IPS-18c (cell line): ENCODE results near the gene RHBDF1.

Experiments used
- H3K4me3 ChIP-seq: 2 replicates; pipeline ENCODE4 v1.7.0; 2013; ENCODE audit warnings: low read depth, mild to moderate bottlenecking, low read length, moderate library complexity; ENCODE audit not compliant: insufficient read depth
- H3K9me3 ChIP-seq: one replicate; pipeline ENCODE4 v1.6.1; 2013; ENCODE audit warnings: mild to moderate bottlenecking, low read length, moderate library complexity; ENCODE audit not compliant: control insufficient read depth, insufficient read depth

Gene RHBDF1

GRCh38 chr16:65745-66144, 6.7 kb downstream of the RHBDF1 start:
- H3K4me3 ChIP-seq, result no peak overlapping the region
- no peaks in the 10 kb centered on the region for H3K9me3 ChIP-seq

- Histone ChIP-seq H3K9me3 (no peaks in the 10 kb centered on the region), H3K4me3 (no peak overlapping the region)
Observed at GRCh38 chr16:64914-65255, 7.5 kb downstream of the RHBDF1 start.

DNA sequence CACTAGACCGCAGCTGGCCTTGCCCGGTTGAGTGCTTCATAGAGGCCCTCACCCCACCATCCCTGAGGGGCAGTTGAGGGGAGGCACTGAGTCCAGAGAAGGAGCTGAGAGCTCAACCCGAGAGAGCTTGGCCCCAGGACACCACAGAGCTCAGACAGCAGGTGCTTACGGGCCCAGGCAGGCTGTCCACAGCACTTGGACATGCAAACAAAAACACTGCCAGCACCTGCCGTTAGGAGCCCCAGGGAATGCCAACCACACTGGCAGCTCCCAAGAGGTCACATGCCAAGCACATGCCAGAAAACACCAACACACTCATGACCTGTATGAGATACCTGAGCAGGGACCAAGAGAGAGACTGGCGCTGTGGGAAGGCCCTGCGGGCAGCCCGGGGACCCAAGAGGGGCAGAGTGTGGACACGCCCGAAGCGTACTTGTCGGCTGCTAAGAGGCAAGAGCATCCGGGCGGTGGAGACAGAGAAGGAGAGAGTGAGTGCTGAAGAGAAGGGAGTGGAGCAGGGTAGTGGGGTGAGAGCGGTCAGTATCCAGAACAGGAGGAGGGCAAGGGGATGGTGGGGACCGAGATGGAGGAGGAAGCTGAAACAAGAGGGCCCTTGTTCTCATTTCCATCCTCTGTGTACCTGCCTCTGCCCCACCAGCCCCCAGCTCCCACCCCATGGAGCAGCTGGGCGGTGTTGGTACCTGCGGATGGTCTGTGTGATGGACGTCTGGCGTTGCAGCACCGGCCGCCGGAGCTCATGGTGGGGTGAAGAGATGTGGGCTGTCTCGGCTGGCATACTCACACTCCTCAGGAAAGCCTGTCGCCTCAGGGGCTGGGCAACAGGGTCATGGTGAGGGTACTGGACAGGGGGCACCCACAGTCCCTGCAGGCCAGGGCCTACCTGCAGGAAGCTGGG, 8.2 kb downstream of the RHBDF1 start:
- Histone ChIP-seq H3K4me3 (no peak overlapping the region), H3K9me3 (no peaks in the 10 kb centered on the region)

DNA sequence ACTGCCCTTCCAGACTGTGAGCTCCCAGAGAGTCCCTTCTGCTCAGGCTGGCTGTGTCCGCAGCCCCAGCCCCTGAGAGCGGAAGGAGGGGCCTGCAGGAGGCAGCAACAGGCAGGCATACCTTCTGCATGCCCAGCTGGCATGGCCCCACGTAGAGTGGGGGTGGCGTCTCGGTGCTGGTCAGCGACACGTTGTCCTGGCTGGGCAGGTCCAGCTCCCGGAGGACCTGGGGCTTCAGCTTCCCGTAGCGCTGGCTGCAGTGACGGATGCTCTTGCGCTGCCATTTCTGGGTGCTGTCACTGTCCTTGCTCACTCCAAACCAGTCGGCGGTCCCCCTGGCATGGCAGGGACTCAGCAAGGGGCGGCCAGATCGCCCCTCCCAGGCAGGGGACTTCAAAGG, 9.0 kb downstream of the RHBDF1 start:
- H3K9me3 ChIP-seq, result no peaks in the 10 kb centered on the region

DNA sequence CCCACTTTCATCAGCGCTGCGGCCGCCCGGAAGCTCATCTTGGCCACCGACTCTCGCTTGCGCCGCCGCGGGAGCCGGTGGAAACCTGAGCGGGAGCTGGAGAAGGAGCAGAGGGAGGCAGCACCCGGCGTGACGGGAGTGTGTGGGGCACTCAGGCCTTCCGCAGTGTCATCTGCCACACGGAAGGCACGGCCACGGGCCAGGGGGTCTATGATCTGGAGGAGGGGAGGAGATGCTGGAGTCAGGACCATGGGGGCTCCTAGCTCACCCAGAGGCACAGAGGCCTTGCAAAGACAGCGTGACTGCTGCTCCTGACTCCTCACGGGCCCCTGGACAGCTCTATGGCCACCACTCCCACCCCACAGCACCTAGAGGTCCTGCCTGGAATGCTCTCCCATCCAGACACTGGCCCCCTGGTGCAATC, 9.5 kb downstream of the RHBDF1 start:
- Histone ChIP-seq H3K4me3 (no peak overlapping the region), H3K9me3 (no peaks in the 10 kb centered on the region)

More for the DNA sequence above, 9.0 kb downstream of the RHBDF1 start:
- H3K4me3 ChIP-seq, result no peak overlapping the region

- H3K9me3 ChIP-seq, result no peaks in the 10 kb centered on the region
- no peak overlapping the region for H3K4me3 ChIP-seq
Observed at GRCh38 chr16:62283-62967, 10.0 kb downstream of the RHBDF1 start.

DNA sequence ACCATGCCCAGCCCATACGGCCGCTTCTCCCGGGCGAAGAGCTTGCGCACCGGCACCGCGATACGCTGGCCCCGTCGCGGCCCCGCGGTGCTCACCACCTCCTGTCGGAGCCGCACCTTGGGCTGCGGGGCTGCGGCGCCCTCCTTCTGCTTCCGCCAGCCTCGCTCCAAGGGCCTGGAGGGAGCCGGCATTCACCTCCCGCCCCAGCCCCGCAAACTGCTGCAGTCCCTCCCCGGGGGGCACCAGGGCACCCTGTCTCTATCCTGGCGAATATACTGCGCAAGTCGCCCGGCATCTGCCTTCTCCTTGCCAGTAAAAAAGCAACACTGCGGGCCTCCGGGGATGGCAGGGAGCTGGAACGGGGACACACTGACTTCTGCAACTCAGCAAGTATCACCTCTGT, 10.6 kb downstream of the RHBDF1 start:
- no peaks in the 10 kb centered on the region for H3K9me3 ChIP-seq
- no peak overlapping the region for H3K4me3 ChIP-seq

DNA sequence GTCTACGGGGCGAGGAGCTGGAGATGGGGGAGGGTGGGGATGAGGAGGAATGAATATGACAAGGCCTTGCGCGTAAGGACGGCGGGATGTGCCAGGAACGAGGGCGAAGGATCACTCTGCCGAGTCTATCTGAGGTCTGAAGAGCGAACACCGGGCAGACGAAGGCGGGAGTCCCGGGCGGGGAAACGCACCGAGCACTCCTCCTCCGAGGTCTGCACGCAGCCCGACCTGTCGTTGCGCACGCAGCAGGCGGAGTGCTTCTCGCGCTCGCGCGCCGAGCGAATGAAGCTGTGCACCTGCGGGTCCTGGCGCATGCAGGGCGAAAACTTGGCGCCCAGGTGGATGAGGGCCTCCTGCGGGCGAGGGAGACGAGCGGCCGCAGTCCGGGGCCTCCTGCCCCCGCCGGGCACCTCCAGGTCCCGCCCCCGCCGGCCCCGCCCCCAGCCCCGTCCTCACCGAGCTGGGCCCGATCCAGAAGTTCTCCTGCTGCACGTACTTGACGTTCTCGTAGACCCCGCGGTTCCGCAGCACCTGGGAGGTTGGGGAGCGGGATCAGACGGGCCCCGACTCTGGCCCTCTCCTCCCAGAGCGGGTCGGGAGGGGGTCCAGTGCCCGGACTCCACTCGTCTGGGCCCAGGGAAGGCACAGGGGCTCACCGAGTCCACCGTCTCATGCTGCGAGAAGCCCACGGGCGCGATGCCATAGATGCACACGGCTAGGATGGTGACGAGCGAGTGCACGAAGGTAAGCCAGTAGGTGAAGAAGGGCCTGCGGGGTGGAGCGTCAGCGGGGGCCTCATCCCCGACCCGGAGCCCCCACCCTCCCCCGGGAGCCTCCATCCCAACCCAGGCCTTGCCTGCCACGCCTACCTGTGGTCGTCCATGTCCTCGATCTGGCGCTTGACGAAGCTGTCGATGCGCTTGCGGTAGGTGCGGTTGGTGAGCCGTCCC, 11.2 kb downstream of the RHBDF1 start:
- Histone ChIP-seq H3K4me3 (no peak overlapping the region), H3K9me3 (no peaks in the 10 kb centered on the region)

DNA sequence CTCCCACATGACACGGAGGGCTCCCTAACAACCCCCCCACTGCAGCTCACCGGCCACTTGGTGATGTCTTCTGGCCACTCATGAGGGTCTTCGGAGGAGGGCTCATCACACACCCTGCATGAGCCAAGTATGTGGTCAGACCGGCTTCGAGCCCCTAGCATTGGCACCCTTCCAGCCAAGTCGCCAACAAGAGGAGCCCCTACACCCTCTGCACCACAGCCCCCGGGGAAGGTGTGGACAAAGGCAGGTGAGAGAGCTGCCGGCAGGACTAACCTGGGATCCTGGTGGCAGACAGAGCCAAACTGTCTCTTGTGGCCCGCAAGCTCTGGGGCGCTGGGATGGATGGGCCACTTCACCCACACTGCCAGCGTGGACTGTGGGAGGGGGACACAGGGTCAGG, 12.3 kb downstream of the RHBDF1 start:
- H3K4me3 ChIP-seq, result no peak overlapping the region
- no peaks in the 10 kb centered on the region for H3K9me3 ChIP-seq

DNA sequence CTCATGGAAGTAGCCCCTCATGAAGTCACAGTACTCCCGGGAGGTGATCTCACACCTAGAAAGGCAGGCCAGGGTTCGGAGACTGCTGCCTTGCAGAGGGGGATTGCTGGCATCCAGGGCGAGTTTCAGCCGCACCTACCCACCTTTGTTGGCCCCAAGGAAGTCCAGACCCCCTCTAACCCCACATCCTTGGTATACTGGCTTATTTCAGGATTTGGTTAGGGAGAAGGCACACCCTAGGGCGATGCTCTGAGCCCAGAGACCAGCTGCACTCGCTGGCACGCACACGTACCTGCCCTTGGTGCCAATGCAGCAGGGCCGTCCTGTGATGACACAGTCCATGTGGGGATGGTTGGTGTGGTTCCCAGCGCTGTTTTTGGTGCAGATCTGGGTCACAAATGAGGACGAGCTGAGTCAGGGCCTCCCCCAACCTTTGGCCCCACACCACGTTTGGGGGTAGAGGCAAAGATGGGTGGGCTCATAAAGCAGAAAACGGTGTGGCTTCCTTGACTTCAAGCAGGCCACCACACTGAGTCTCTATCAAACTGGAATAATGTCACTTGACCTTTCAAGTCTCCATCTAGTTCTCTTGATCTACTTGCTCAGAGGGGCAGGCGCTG, 12.9 kb downstream of the RHBDF1 start:
- no peaks in the 10 kb centered on the region for H3K9me3 ChIP-seq
- H3K4me3 ChIP-seq, result no peak overlapping the region

DNA sequence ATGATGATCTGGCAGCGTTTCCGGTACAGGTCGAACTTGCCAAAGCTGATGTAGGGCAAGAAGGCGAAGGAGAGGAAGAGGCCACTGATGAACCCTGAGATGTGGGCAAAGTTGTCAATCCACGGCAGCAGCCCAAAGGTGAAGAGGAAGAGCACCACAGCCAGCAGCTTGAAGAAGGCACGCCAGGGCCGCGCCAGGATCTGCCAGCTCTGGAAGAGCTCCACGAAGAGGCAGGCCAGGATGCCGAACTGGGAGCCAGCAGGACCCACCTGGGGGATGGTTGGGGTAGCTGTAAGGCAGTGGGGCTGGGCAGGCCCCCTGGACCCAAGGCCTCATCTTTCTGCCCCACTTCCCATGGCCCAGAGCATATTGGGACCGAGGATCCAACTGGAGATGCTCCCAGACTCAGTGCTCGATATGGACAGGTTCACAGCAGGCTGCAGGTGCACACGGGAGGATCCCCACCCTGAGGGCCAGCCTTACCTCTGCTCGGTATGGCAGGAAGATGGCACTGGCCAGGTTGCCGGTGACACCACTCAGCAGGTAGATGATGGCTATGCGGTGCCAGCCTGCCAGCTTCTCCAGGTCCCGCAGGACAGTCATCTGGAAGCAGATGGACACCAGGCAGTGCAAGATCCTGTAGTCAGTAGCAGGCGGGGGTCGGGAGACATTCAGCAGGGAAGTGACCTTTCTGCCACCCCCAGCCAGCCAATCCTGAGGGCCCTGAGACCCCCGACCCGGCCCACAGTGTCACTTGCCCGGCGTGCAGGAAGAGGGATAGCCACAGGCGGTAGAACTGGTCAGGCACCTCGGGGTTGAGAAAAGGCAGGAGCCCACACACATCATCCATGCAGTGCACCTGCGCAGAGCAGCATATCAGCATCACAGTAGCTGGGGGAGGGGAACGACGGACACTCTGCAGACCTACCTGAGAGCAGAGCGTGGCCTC, 13.7 kb downstream of the RHBDF1 start:
- Histone ChIP-seq H3K4me3 (no peak overlapping the region), H3K9me3 (no peaks in the 10 kb centered on the region)

DNA sequence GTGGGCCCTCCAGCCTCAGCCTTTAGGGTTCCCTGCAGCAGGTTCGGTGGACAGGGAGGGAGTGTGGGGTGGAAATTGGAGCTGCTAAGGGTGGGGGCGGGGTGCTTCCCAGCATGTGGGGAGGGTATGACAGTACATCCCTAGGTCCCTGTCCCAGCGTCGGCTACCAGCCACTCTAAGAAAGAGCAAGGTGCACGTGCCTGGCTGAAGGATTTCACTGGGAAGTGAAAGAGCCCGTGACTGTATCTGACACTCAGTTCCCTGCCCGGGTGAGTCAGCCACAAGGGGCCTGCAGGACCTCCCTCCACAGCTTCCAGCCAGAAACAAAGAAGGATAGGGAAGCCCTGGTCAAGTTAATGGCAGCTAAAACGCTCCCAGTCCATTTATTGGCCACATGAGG, 14.7 kb downstream of the RHBDF1 start:
- H3K4me3 ChIP-seq, result no peak overlapping the region
- no peaks in the 10 kb centered on the region for H3K9me3 ChIP-seq

DNA sequence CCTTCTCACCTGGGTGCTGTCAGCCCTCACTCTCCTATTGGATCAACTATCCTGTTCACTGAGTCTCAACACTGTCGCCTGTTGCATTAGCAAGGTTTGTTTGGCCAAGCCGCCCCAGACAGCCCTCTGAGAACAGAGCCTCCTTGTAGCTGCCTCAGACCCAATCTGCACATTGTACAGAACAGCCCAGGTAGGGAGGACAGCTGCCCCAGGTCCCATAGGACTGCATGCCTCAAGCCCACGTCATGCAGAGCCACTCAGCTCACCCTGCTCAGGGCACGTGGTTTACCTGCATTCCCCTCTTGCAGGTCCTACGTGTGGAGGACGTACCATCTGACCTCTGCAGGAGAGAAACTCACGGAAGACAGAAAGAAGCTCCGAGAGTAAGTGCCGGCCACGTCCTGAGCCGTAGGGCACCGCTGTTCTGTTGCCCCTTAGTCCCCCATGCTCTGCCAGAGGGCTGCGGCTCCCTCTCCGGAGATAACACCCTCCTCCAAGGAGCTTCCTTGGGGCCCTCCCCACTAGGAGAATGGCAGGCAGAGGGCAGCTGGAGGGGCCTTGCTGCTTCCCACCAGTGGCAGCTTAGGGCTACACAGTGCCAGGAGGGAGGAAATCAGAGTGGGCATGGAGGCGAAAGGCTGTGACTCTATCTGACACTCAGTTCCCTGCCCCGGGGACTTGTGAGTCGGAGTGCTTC, 16.1 kb downstream of the RHBDF1 start:
- no peak overlapping the region for H3K4me3 ChIP-seq
- no peaks in the 10 kb centered on the region for H3K9me3 ChIP-seq

GRCh38 chr16:55571-56136, 16.8 kb downstream of the RHBDF1 start:
- no peak overlapping the region; the same call in 1 of the 2 replicates for H3K4me3 ChIP-seq

GRCh38 chr16:54237-54581, 18.2 kb downstream of the RHBDF1 start:
- Histone ChIP-seq H3K9me3 (no peaks in the 10 kb centered on the region), H3K4me3 (peak overlapping the region; percentile 95)

More at GRCh38 chr16:55571-56136, 16.8 kb downstream of the RHBDF1 start:
- no peaks in the 10 kb centered on the region for H3K9me3 ChIP-seq
